Endothelial cell of umbilical vein (primary cell): ENCODE data around the gene TNFAIP8. TPM values are rescaled to one million over a fixed set of nuclear protein-coding genes. Genes with fewer than 3 reads are reported as not detected.

Experiments used
- BruUV-seq: library from RNA; stranded (reverse); fragments of 400-500 nt; replicated peaks from 2 replicates; lab custom pipeline; 2021; lab: Mats Ljungman, UMichigan
- CTCF ChIA-PET: fragments of 300-600, 350-600 bp; sonication (Branson Sonifier 250); formaldehyde crosslinking; loops from one replicate; lab custom pipeline; 2021; ENCODE audit warnings: antibody characterized with exemption, inconsistent platforms; lab: Charles Lee
- POLR2A ChIA-PET: fragments of 300-600, 350-600 bp; sonication (Branson Sonifier 250); formaldehyde crosslinking; loops from one replicate; lab custom pipeline; 2021; ENCODE audit warnings: antibody characterized with exemption, inconsistent platforms; lab: Charles Lee
- DNase-seq: peaks from one replicate; pipeline ENCODE4 v3.0.0-alpha.2; 2011; ENCODE audit warnings: low read depth, low spot score
- FAIRE-seq: peaks from 2 replicates; lab custom pipeline; 2011; peaks lifted over from hg19 to GRCh38; lab: Jason Lieb, UNC
- H2AFZ ChIP-seq: 2 replicates; pipeline ENCODE4 v1.6.0; 2012; ENCODE audit warnings: low read depth, low read length, control low read depth, inconsistent platforms
- H3K27ac ChIP-seq: 2 replicates; pipeline ENCODE4 v1.5.1; 2011; ENCODE audit warnings: low read depth, mild to moderate bottlenecking, control low read depth, low read length, moderate library complexity; ENCODE audit not compliant: insufficient read depth
- H3K27me3 ChIP-seq, 2 experiments: 2 replicates each; pipeline versions ENCODE4 v1.6.0 to v1.6.1; 2011; ENCODE audit warnings: low read length in 2 of 2, mixed read lengths in 1 of 2; ENCODE audit not compliant: control insufficient read depth in 2 of 2, insufficient read depth in 2 of 2
- H3K36me3 ChIP-seq, 2 experiments: 2 replicates in 1 of 2; 3 replicates in 1 of 2; pipeline ENCODE4 v1.5.1; 2011; ENCODE audit warnings: low read length in 2 of 2, mild to moderate bottlenecking in 1 of 2, moderate library complexity in 1 of 2; ENCODE audit not compliant: control insufficient read depth in 2 of 2, insufficient read depth in 2 of 2; ENCODE audit errors: extremely low read depth in 1 of 2
- H3K4me1 ChIP-seq: 3 replicates; pipeline ENCODE4 v1.5.1; 2011; ENCODE audit warnings: mild to moderate bottlenecking, low read length; ENCODE audit not compliant: control insufficient read depth, insufficient read depth; ENCODE audit errors: extremely low read depth
- H3K4me2 ChIP-seq: 2 replicates; pipeline ENCODE4 v1.6.1; 2011; ENCODE audit warnings: low read length, control low read depth, mixed read lengths; ENCODE audit not compliant: insufficient read depth
- H3K4me3 ChIP-seq, 3 experiments: fragments of 200-600 bp in 1 of 3; sonication (generic), shearing (Covaris generic) in 1 of 3; replicated peaks in 1 of 3; 2 replicates each; pipeline ENCODE4 v1.5.1; 2011 to 2016; ENCODE audit warnings: control low read depth in 3 of 3, low read length in 3 of 3, mild to moderate bottlenecking in 2 of 3, inconsistent platforms in 1 of 3, low read depth in 1 of 3, moderate library complexity in 1 of 3; ENCODE audit not compliant: insufficient read depth in 1 of 3
- H3K79me2 ChIP-seq: 2 replicates; pipeline ENCODE4 v1.6.0; 2012; ENCODE audit warnings: low read length, inconsistent platforms; ENCODE audit not compliant: control insufficient read depth, insufficient read depth
- H3K9ac ChIP-seq: replicated peaks from 2 replicates; pipeline ENCODE3; 2011; ENCODE audit warnings: low read length, control low read depth; ENCODE audit not compliant: insufficient read depth; ENCODE audit errors: extremely low read depth
- H3K9me1 ChIP-seq: replicated peaks from 3 replicates; pipeline ENCODE4 v1.6.0; 2011; ENCODE audit warnings: mild to moderate bottlenecking, low read length; ENCODE audit not compliant: control insufficient read depth, insufficient read depth; ENCODE audit errors: extremely low read depth
- H3K9me3 ChIP-seq: replicated peaks from 2 replicates; pipeline ENCODE4 v1.5.1; 2012; ENCODE audit warnings: low read length, inconsistent platforms; ENCODE audit not compliant: control insufficient read depth, insufficient read depth
- H4K20me1 ChIP-seq: replicated peaks from 2 replicates; pipeline ENCODE3; 2011; ENCODE audit warnings: mild to moderate bottlenecking, low read length; ENCODE audit not compliant: control insufficient read depth, insufficient read depth; ENCODE audit errors: extremely low read depth
- EZH2 ChIP-seq: IDR thresholded peaks from 2 replicates; pipeline ENCODE4 v1.6.1; 2012; ENCODE audit warnings: borderline replicate concordance, low read depth, mild to moderate bottlenecking, moderate library complexity, low read length, inconsistent platforms; ENCODE audit not compliant: severe bottlenecking
- FOS ChIP-seq: IDR thresholded peaks from 2 replicates; pipeline ENCODE4 v1.6.1; 2011; ENCODE audit warnings: mild to moderate bottlenecking, low read length, moderate library complexity, borderline replicate concordance; ENCODE audit not compliant: insufficient read depth
- GATA2 ChIP-seq: IDR thresholded peaks from 2 replicates; pipeline ENCODE4 v1.7.0; 2011; ENCODE audit warnings: low read depth, mild to moderate bottlenecking, moderate library complexity, mixed read lengths, low read length; ENCODE audit not compliant: insufficient read length, insufficient read depth
- JUN ChIP-seq: IDR thresholded peaks from 2 replicates; pipeline ENCODE4 v1.6.1; 2011; ENCODE audit warnings: borderline replicate concordance, low read depth; ENCODE audit not compliant: insufficient read length, insufficient read depth
- MYC ChIP-seq: IDR thresholded peaks from one replicate; pipeline ENCODE4 v1.6.1; 2011; ENCODE audit warnings: mild to moderate bottlenecking, low read depth, low read length
- POLR2A ChIP-seq: IDR thresholded peaks from 2 replicates; pipeline ENCODE4 v1.6.1; 2012; ENCODE audit warnings: low read depth, mild to moderate bottlenecking, control low read depth, low read length
- POLR2AphosphoS5 ChIP-seq: IDR thresholded peaks from 2 replicates; pipeline ENCODE4 v1.6.1; 2012; ENCODE audit warnings: low read depth, mild to moderate bottlenecking, control low read depth, low read length, moderate library complexity; ENCODE audit not compliant: insufficient read depth
- dilution Hi-C: fragments of 300-500 bp; cut with MboI; formaldehyde crosslinking; loops from one replicate; pipeline ENCODE4 v1.15.0; 2019; ENCODE audit warnings: low sequenced_read_pairs; ENCODE audit not compliant: extremely low pct_ligation_motif_present
- intact Hi-C: fragments of 100-400 bp; cut with micrococcal nuclease; formaldehyde crosslinking; loops from one replicate; pipeline ENCODE4 v1.10.0; 2022
- polyA plus RNA-seq, 4 experiments: library from polyadenylated mRNA; depleted of rRNA in 3 of 4; stranded (reverse) in 3 of 4; unstranded in 1 of 4; fragments of >200 nt; gene quantifications; 2 replicates each; pipeline versions ENCODE4 v1.2.1 to v1.2.3, GENCODE V29; 2011 to 2012; ENCODE audit warnings: missing spikeins in 1 of 4
- total RNA-seq: library from RNA; stranded (reverse); gene quantifications from 2 replicates; pipeline ENCODE4 v1.2.3, GENCODE V29; 2021
- TF ChIP-seq, protein P1 (sequence below), 2 donors: IDR thresholded peaks; 1 replicate in 1 of 2; 2 replicates in 1 of 2; pipeline ENCODE4 v1.5.1; 2011; ENCODE audit warnings: low read length in 2 of 2, mild to moderate bottlenecking in 2 of 2, moderate library complexity in 2 of 2, control low read depth in 1 of 2, inconsistent platforms in 1 of 2, low read depth in 1 of 2; ENCODE audit not compliant: insufficient read depth in 1 of 2; ENCODE audit errors: extremely low read depth in 1 of 2
- TF ChIP-seq, protein P2 (sequence below): IDR thresholded peaks from 2 replicates; pipeline ENCODE4 v1.6.1; 2011; ENCODE audit not compliant: insufficient read depth, insufficient read length

The TNFAIP8 gene
- total and polyA plus RNA-seq, 2 donors (not counting 3 experiments of a cell fraction or from before 2014, with no cell fraction given): 4.7 to 7.4 TPM

DNA sequence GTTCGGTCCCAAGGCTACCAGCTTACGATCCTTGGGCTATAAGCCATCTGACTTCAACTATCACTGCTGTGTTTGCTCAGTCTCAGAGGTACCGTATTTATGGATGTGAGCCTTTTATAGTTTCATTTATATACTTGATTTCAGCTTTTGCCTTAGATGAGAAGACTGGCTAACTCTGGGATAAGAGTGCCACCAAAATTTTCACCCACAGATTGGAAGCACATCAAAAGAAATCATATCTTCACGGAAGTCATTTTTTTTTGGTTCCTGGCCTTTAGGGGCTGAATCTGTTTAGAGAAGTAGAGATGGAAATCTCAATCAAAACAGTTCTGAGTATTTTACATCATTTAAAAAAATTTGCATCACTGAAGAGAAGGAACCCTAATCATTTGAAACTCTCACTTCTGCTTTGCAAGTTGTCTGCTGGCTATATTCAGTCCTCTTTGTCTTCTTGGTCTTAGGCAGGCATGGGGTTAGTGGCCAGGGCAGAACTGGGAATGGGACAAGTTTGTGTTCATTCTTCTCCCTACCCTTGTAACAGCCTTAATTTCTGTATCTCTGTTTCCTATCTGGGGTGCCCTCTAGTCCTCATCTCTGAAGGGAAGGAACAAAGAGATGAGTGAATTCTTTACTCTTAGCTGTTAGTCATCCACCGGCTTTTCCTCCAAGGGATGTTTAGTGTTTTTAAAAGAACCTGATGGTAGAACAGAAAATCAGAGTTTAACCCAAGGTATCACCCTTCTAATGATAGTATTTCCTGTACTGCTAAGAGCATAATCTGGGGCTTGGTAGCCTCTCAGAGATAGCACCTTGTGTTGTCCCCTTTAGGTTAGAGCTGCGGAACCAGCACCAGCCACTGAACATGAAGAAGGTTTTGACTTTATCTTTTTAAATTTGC is 14.1 kb upstream of the TNFAIP8 start:
- ChIA-PET POLR2A (no interaction called here), CTCF (interaction anchor here (0.9 to 2.4 kb wide), 4 partner anchors 15 to 354 kb away, joined by 3 to 8 read pairs (median 4); partner anchors contain the start of genes DTWD2 and TNFAIP8)
- no peak for FAIRE-seq
- H4K20me1 ChIP-seq: no peaks in the 10 kb centered on the region
- peak overlapping the region; percentile 31 for H3K4me2 ChIP-seq
- H3K4me1 ChIP-seq: peaks cover 7% of the 10 kb centered on the region
- peak; percentile 11 for DNase-seq
- H3K9me3 ChIP-seq: no peaks in the 10 kb centered on the region
- no peaks in the 10 kb centered on the region for H3K79me2 ChIP-seq
- H3K9me1 ChIP-seq: no peaks in the 10 kb centered on the region
- TF ChIP-seq EZH2: no peak
- peak; percentile 50 for TF ChIP-seq FOS
- peak; percentile 82 for TF ChIP-seq GATA2
- TF ChIP-seq POLR2AphosphoS5: no peak
- dilution Hi-C loops: no loop called here
- H2AFZ ChIP-seq: no peak overlapping the region
- BruUV-seq: no TSS peak
- no peaks in the 10 kb centered on the region for H3K27me3 ChIP-seq
- no peak overlapping the region for H3K4me3 ChIP-seq
- no peak overlapping the region for H3K9ac ChIP-seq
- no peaks in the 10 kb centered on the region for H3K36me3 ChIP-seq
- intact Hi-C loops: no loop called here
- H3K27ac ChIP-seq: no peak overlapping the region

DNA sequence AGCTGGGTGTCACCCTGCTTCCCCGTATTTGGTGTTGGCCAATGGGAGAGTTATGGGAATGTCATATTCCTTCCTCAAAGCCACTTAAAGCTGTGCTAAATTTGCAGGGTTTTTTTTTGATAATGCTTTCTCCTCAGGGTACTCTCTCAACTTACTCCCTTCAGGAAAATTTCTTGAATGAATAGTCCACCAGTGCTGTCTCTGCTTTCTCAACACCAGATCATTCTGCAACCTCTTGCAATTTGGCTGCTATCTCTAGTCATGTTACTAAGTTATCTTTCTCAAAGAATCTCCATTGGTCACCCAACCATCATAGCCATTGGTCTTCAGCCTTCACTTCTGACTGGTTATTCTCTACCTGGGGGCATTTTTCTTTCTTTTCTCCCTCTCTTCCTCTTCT is 13.4 kb upstream of the TNFAIP8 start:
- no peak overlapping the region for H3K4me2 ChIP-seq
- no peaks in the 10 kb centered on the region for H3K27me3 ChIP-seq
- dilution Hi-C loops (no loop called here), intact Hi-C loops (no loop called here)
- FAIRE-seq (no peak), DNase-seq (no peak)
- H3K4me3 ChIP-seq: no peak overlapping the region
- H3K79me2 ChIP-seq: no peaks in the 10 kb centered on the region
- H3K27ac ChIP-seq: no peak overlapping the region
- BruUV-seq: no TSS peak
- H2AFZ ChIP-seq: no peak overlapping the region
- no peak for TF ChIP-seq POLR2AphosphoS5
- no peak for TF ChIP-seq JUN
- no peak for TF ChIP-seq MYC
- no peak for TF ChIP-seq POLR2A
- TF ChIP-seq FOS: no peak
- TF ChIP-seq, protein P1, sequence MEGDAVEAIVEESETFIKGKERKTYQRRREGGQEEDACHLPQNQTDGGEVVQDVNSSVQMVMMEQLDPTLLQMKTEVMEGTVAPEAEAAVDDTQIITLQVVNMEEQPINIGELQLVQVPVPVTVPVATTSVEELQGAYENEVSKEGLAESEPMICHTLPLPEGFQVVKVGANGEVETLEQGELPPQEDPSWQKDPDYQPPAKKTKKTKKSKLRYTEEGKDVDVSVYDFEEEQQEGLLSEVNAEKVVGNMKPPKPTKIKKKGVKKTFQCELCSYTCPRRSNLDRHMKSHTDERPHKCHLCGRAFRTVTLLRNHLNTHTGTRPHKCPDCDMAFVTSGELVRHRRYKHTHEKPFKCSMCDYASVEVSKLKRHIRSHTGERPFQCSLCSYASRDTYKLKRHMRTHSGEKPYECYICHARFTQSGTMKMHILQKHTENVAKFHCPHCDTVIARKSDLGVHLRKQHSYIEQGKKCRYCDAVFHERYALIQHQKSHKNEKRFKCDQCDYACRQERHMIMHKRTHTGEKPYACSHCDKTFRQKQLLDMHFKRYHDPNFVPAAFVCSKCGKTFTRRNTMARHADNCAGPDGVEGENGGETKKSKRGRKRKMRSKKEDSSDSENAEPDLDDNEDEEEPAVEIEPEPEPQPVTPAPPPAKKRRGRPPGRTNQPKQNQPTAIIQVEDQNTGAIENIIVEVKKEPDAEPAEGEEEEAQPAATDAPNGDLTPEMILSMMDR (IDR thresholded peaks at IDR 0.05; ENCODE audit: extremely low read depth in 1 of 2, insufficient read depth in 1 of 2, low read depth in 1 of 2, low read length in 2 of 2): no peak
- TF ChIP-seq, protein P2, sequence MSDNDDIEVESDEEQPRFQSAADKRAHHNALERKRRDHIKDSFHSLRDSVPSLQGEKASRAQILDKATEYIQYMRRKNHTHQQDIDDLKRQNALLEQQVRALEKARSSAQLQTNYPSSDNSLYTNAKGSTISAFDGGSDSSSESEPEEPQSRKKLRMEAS: no peak
- TF ChIP-seq GATA2: no peak
- no peak for TF ChIP-seq EZH2
- ChIA-PET POLR2A (no interaction called here), CTCF (interaction anchor here (0.9 to 2.4 kb wide), 4 partner anchors 14 to 354 kb away, joined by 3 to 8 read pairs (median 4); partner anchors contain the start of genes DTWD2 and TNFAIP8)
- H3K9ac ChIP-seq: no peak overlapping the region
- H4K20me1 ChIP-seq: no peaks in the 10 kb centered on the region
- peaks cover 7% of the 10 kb centered on the region for H3K4me1 ChIP-seq
- no peaks in the 10 kb centered on the region for H3K36me3 ChIP-seq
- H3K9me3 ChIP-seq: no peaks in the 10 kb centered on the region
- H3K9me1 ChIP-seq: no peaks in the 10 kb centered on the region
